Body of pancreas (tissue), 4 donors: Measurements from ENCODE around the gene PIP4P1.

ENCODE experiments used
- CTCF ChIP-seq, 7 experiments: fragments of 450-650 bp in 4 of 7; fragments of 200-600 bp in 3 of 7; sonication (generic) in 3 of 7; IDR thresholded peaks; one replicate each; pipeline ENCODE4 v1.5.1; 2016 to 2019; ENCODE audit warnings: antibody characterized with exemption in 7 of 7
- POLR2A ChIP-seq, 3 donors: fragments of 450-650 bp; IDR thresholded peaks; one replicate each; pipeline ENCODE4 v1.6.1; 2016; ENCODE audit warnings: antibody characterized with exemption in 3 of 3, mild to moderate bottlenecking in 2 of 3

- no peak for TF ChIP-seq CTCF (IDR thresholded peaks at IDR 0.05)
- TF ChIP-seq POLR2A (IDR thresholded peaks at IDR 0.05): no peak
Observed at GRCh38 chr14:20416223-20416622, 45.0 kb downstream of the PIP4P1 start.
